ENCODE measurements around the gene GTF3C5.
"Not testable (repeated sequence)": the region's sequence is repeated elsewhere in the genome, so short reads cannot be mapped to it uniquely, and the experiment has no call there.

The GTF3C5 gene, protein sequence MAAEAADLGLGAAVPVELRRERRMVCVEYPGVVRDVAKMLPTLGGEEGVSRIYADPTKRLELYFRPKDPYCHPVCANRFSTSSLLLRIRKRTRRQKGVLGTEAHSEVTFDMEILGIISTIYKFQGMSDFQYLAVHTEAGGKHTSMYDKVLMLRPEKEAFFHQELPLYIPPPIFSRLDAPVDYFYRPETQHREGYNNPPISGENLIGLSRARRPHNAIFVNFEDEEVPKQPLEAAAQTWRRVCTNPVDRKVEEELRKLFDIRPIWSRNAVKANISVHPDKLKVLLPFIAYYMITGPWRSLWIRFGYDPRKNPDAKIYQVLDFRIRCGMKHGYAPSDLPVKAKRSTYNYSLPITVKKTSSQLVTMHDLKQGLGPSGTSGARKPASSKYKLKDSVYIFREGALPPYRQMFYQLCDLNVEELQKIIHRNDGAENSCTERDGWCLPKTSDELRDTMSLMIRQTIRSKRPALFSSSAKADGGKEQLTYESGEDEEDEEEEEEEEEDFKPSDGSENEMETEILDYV

DNA sequence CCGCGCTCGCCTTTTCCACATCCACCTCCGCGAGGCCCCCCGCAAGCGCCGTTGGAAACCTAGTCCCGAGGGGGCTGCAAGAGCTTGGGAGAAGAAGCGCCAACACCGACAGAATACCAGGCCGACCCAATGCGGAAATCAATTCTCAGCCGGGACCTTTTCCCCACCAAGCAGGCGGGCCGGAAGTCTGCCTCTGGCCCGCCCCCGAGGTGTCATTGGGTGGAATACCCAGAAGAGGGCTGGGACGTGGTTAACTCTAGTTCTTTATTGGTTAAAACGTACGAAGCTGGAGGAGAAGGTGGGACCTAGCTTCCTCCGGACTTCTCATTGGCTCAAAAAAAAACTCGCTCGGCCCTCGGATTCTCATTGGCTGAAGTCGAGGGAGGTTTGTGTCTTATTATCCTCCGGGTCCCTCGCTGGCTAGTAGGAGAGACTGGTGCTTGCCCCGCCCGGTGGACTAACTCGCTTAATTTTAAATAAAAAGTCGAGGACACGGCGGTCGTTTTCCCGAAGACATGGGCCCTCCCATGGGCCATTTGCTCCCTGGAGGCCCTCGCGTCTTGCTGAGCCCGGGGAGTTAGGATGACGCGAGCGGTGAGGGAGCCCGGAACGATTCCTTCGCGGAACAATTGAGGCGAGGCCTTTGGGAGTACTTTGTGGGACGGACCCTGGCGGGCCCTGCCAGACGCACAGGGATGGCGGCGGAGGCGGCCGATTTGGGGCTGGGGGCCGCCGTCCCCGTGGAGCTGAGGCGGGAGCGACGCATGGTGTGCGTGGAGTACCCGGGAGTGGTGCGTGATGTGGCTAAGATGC, at the start of gene GTF3C5:
Gene GTF3C5 (plus strand): TSS at position 681 of the 813 bp plus-strand sequence. CDS start 15 bp downstream, at position 696.
- DNase-seq, result peak; percentile 100

DNA sequence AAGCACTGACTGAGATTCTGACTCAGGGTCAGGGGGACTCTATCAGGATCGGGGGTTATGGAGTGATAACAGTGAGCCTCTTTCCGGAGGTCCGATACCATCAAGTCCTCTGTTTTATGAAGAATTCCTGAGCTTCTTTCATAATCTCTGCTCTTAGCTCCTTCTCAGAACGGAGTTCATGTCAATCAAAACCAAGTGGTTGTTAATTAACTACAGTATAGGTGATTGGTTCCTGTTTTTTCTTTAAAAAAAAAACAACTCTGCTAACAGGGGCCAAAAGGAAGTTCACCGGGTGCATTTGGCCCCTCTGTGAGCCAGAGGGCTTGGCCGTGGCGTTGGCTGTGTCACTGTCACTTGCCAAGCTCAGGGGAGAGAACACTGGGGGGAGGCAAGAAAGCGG, 48.3 kb upstream of the GTF3C5 start:
- DNase-seq, result no peak

DNA sequence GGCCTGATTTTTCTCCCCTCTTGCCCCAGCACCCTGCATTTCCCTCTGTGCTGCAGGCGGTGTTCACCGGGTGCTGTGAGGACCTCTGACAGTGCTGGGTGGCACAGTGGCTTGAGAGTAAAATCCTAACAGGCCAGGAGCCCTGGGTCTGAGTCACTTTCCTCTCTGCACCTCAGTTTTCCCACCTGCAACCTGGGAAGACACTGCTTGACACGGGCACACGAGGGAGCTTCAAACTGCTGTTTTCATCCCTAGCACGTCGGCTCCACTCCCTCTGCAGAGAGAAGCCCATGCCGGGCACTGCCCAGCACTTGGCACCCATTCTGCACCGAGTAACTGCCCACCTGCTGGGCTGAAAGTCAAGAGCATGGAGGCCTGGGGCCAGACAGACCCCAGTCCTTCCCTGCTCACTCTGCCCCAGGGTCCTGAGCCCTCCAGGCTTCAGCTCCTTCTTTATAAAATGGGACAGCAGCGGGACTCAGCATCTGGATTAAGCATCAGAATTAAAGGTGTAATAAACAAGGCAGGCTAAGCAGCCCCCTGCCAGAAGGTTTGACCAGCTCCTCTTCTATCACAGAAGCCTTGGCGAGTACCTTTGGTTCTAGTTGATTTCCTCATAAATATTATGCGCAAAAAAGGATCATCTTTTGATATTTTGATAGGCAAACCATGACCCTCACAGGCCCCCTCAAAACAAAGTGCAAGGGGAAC, 47.2 kb upstream of the GTF3C5 start:
- DNase-seq, result no peak

DNA sequence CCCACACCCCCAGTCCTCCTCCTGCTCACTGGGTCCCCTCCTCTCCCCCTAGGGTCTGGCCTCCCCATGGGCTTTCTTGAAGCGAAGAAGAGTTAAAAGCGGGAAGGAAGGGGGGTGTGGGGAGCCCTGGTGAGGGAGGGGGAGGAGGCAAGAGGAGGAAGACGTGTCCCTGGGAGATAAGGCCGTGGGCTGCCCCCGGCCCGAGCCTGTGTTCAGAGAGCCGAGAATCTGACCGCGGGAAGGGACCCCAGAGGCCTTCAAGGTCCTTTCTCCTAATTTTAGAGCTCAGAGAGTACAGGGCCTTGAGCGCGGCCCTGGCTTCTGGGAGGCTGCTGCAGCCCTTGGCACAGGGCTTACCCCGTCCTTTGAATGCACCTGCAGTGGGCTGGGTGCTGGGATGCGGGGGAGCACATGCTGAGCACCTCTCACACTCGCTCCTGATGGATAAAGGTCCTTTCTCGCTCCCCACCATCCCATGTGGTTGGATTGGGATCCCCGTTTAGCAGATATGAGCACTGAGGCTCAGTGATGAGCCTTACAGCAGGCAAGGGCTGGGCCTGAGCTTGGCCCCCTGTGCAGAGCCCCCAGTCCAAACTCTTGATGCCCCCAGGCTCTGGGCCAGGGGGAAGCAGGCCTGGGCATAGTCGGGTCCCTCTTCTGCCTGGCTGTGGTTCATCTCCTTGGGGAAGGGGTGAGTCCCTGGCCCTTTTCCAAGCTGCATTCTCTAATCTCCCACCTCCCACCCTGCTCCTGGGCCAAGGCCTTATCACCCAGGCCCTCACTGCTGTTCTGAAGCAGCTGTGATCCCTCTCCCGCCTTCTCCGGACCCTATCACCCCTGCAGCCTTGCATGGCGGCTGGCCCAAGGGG, 46.4 kb upstream of the GTF3C5 start:
- no peak for DNase-seq

DNA sequence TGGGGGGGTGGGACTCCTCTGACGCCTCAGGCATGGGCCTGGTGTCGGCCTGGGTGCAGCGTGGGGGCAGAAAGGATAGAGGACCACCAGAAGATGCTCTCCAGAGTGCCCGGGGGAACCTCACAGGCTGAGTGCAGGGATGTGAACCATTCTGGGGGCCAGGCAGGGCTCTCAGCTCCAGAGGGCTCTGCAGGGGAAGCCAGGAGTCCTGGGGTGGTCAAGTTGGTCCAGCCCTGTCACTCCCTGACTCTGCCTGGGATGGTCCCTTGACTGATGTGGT, 45.8 kb upstream of the GTF3C5 start:
- DNase-seq, result no peak

DNA sequence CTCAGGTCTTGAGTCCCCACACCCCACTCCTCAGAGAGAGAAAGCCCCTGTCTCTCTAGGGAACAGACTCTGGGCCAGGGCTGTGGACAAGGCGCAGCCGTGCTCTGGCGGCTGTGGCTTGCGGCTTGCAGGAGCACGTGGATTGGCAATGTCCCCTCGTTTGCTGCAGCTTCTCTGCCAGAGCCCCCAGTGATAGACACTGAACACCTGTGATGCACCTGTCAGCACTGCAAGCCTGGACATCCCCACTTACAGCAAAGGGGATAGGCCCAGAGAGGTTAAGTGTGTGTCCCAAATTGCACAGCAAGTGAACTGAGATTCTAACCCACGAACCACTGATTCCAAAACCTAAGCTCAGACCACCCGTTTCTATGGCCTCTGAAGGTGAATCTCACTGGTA, 45.3 kb upstream of the GTF3C5 start:
- DNase-seq, result no peak

DNA sequence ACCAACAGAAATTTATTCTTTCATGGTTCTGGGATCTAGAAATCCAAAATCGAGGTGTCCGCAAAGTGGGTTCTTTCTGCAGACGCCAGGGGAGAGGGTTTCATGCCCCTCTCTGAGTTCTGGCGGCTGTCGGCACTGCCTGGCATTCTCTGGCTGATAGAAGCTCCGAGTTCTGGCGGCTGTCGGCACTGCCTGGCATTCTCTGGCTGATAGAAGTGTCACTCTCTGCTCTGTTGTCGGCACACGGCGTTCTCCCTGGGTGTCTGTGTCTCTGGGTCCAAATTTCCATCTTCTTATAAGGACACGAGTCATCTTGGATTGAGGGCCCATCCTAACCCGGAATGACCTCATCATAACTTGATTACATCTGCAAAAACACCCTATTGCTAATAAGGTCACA, 44.7 kb upstream of the GTF3C5 start:
- DNase-seq, result no peak

DNA sequence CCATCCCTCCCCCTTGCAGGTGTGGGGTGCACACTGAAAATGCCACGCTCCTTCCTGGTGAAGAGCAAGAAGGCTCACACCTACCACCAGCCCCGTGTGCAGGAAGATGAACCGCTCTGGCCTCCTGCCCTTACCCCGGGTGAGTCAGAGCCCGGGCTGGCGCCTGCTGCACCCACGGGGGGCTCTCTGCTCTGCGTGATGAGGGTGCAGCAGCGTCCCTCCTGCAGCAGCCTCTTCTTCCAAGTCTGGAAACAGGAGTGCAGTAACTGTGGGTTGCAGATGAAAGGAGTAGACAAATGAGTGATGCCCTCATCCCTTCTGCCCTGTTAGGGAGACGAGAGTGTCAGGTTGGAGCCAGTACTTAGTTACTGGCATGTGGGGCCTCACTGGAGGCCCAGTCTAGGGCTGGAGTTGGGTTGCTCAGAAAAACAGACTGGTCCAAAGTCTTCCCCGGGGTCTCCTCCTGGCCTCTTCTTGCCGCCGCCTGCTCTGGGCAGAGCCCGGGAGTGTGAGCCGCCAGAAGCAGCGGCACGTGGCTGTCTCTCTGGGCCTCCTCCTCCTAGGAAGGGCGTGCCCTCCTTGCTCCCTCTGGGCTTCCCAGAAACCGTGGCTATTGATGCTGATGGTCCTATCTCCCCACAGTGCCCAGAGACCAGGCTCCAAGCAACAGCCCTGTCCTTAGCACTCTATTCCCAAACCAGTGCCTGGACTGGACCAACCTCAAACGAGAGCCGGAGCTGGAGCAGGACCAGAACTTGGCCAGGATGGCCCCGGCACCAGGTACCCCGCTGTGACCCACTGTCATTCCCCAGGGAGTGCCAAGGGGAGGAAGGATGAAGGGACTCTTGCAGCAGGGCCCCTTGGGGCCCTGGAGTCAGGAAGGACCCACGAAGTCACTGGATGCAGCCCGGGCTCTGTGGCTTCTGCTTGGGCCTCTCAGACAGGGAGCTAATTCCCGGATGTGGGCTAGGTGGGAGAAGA, 43.9 kb upstream of the GTF3C5 start:
- DNase-seq, result no peak

DNA sequence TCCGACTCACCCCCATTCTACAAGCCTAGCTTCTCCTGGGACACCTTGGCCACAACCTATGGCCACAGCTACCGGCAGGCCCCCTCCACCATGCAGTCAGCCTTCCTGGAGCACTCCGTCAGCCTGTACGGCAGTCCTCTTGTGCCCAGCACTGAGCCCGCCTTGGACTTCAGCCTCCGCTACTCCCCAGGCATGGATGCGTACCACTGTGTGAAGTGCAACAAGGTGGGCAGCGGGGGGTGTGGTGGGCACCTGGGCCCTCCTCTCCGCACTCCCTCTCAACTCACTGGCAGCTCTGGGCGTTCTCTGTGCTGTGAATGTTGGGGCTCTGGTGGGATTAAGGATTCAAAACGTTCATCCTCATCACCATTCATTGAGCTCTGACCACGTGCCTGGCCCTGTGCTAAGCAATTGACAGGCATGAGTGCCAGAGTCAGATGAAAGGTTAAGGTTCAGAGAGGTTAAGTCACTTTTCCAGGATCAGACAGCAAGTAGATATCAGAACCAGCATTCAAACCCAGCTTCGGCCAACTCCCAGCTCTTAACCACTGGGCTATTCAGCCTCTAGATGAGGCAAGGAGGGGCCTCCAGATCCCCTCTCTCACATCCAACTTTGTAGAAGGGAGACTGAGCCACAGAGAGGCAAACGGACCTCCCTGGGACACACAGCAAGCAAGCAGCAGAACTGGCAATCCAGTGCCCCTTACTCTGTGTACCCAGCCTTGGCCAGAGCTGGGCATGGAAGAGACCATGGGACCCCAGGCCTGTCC, 42.4 kb upstream of the GTF3C5 start:
- no peak for DNase-seq

DNA sequence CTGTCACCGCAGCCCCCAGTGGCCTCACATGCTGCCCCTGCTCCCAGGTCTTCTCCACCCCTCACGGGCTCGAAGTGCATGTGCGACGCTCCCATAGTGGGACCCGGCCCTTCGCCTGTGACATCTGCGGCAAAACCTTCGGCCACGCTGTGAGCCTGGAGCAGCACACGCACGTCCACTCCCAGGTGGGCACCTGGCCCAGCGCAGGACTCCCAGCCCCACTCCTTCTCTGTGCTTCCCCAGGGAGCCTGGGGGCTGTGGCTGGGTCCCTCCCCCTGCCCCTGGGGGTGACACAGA, 41.8 kb upstream of the GTF3C5 start:
- DNase-seq, result no peak

DNA sequence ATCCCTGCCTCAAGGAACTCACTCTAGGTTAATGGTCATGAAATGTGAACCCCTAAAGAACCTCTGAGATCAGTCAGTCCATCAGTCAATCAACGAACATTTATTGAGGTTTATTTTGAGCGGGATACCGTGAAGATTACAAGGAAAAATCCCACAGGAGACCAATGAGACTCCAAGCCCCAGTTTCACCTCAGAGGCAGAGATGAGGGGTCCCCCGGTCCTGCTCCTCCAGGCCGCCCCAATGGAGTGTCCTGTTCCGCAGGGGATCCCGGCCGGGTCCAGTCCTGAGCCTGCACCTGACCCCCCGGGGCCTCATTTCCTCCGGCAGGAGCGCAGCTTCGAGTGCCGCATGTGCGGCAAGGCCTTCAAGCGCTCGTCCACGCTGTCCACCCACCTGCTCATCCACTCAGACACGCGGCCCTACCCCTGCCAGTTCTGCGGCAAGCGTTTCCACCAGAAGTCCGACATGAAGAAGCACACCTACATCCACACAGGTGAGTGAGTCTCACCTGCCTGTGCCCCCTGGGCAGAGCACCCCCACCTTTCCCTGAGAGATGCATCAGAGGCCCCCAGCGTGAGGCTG, 41.3 kb upstream of the GTF3C5 start:
- no peak for DNase-seq

DNA sequence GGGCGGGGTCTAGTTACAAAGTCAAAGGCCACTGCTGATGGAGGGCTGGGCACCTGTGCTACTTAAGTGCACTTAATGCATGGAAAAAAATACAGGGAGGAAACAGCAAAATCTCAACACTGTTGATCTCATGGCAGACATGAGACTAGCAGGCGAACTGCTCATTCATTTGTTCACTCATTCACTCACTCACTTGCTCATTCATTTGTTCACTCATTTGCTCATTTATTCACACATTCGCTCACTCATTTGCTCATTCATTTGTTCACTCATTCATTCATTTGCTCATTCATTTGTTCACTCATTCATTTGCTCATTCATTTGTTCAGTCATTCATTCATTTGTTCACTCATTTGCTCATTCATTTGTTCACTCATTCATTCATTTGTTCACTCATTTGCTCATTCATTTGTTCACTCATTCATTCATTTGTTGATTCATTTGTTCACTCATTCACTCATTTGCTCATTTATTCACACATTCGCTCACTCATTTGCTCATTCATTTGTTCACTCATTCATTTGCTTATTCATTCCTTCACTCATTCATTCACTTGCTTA, 40.7 kb upstream of the GTF3C5 start:
- not testable (repeated sequence) for DNase-seq

DNA sequence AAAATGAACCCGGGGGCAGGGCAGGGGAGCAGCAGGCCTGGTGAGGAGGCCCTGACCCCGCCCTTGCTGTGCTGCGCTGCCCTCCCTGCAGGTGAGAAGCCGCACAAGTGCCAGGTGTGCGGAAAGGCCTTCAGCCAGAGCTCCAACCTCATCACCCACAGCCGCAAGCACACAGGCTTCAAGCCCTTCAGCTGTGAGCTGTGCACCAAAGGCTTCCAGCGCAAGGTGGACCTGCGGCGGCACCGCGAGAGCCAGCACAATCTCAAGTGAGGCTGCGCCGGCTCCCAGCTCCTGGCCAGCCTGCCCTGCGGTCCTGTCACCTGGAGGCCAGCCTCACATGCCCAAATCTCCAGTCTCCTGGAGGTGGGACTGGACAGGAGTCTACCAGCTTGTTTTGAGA, 40.0 kb upstream of the GTF3C5 start:
- no peak for DNase-seq

DNA sequence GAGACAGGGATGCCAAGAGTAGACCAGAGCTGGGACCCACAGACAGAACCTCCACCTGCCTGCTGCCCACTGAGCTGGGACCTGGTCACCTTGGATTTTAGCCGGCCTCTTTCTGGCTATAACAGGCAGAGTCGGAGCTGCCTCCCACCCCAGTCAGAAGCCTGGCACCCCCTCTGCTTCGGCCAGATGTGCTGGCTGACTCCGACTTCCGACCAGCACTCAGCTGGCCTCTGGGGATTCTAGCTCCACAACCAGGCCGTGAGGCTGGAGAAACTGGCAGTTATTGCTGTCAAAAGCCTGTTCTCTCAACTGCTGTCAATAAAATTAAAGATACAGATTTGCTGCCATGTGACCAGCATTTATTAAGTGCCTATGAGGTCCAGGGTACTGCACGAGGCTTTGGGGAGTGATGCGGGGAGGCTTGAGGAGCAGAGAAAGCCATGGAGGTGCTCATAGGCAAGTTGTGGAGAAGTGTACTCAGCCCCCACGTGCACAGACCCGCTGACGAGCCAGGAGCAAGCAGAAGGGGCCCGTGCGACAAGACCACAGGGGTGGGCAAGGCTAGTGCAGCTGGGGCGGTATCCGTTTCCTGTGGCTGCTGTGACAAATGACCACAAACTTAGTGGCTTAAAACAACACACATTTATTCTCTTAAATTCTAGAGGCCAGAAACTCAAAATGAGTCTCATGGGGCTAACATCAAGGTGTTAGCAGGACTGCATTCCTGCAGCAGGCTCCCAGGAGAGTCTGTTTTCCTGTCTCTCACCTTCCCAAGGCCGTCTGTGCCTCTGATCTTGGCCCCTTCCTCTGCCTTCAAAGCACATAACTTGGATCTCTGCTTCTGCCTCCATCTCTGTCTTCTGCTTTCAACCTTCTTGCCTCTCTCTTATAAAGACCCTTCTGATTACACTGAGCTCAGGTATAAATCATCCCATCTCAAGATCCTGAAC, 39.2 kb upstream of the GTF3C5 start:
- no peak for DNase-seq

DNA sequence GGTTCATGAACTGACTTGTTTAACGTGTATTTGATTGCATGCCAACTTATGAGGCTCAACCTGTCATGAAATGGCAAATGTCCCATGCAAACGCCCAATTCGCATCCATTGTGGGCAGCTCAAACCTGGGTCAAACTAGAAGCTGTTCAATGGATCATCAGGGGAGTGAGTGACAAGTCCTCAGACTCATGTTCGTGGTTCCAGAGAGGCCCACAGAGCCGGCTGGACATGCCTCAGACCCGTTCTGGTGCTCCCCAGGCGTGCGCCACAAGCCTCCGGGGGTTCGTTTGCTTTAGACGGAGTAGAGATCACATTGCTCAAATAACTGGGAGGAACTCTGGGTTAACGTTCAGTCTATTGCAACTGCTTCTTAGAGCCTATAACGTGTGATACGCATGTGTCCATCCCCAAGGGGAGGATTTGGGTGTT, 37.3 kb upstream of the GTF3C5 start:
- no peak for DNase-seq

DNA sequence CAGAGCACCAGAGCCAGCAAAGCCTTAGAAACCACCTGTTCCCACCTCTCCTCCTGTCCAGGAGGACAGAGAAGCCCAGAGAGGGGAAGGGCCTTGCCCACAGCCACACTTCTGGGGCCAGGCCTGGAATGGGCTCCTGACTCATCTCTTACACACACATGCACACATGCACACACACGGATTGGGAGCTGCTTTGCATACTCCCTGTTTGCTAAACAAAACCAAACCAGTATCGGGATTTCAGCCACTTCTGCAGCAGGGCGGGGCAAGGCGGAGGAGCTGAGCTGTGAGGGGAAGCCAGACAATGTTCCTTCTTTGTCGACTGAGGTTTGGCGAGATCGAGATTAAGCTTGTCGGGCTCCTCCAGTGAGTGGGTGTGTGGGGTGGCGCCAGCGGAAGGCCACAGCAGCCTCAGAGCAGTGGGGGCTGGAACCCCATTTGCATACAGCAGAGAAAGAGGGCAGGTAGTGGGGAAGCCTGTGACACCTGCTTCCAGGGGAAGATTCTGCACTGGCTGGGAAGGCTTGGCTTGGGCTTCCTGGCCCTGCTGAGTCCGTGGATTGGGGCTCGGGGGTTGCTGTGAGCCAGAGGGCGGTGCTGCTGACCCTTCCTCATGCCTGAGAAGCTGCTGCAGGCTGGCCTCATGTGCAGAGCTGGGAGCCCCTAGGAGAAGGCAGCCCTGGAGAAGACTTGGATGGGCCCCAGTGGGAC, 36.2 kb upstream of the GTF3C5 start:
- no peak for DNase-seq

DNA sequence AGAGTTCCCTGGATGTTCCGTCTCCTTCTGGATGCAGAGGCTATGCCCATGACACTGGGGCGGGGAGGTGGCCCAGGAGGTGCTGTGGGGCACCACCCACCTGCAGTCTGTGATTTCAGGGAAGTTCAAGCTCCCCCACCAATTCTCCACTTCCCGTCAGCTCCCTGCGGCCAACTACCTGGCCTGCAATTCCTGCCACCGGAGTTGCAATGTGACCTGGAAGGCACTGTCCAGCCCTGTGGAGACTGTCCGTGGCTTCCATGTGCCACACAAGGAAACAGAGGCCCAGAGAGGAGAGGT, 35.7 kb upstream of the GTF3C5 start:
- no peak for DNase-seq

DNA sequence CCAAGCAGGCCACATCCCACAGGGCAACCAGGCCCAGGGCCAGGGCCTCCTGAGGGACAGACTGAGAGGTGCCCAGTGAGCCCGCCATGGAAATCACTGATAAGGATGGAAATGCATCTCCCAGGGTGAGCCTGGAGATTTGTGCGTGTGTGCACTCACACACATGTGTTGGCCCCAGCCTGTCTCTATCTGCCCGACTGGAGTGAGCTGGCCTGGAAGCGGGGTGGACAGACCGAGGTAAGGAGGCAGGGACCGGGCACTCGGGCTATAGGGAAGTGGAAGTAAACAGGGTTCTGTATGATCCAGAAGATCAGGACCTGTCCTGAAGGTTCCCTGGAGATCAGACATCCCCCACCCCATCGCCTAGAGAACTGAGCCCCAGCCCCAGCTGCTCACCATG, 34.9 kb upstream of the GTF3C5 start:
- DNase-seq, result no peak
